ENCODE measurements around the gene FRMPD1. TPM values are rescaled to one million over a fixed set of nuclear protein-coding genes. Genes with fewer than 3 reads are reported as not detected.

Gene FRMPD1
- total RNA-seq, 1 donor = not detected

GRCh38 chr9:37729499-37729898 lies 78.7 kb downstream of the FRMPD1 start:
- TF ChIP-seq CTCF (IDR thresholded peaks at IDR 0.05; ENCODE audit: insufficient read depth, low read length) = no peak
- no peak for DNase-seq (ENCODE audit: low read depth)
- no peak overlapping the region for H3K4me3 ChIP-seq (ENCODE audit: low read depth, low read length)

DNA sequence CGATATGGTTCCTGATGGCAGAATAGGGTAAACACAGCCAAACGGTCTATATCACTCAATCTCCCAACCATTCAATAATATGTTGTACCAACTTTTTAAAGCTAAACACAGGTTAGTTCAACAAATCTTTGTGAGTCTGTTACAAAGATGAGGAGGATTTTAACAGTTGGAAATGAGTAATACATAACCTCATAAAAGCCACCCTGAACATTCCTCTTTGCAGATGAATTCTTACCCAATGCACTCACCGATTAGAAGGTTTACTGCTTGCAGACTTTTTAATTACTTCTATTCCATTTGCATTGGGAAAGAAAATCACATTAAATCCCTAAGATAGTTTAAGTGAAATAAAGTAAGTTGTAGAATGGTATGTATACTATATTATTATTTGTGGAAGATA lies 79.5 kb downstream of the FRMPD1 start:
- no peak for DNase-seq (ENCODE audit: low read depth)
- TF ChIP-seq CTCF (IDR thresholded peaks at IDR 0.05; ENCODE audit: insufficient read depth, low read length) = no peak
- no peak overlapping the region for H3K4me3 ChIP-seq (ENCODE audit: low read depth, low read length)

- H3K4me3 ChIP-seq (ENCODE audit: low read depth, low read length) = no peak overlapping the region
- no peak for TF ChIP-seq CTCF (IDR thresholded peaks at IDR 0.05; ENCODE audit: insufficient read depth, low read length)
- no peak for DNase-seq (ENCODE audit: low read depth)
Observed at GRCh38 chr9:37730839-37731238, 80.1 kb downstream of the FRMPD1 start.

DNA sequence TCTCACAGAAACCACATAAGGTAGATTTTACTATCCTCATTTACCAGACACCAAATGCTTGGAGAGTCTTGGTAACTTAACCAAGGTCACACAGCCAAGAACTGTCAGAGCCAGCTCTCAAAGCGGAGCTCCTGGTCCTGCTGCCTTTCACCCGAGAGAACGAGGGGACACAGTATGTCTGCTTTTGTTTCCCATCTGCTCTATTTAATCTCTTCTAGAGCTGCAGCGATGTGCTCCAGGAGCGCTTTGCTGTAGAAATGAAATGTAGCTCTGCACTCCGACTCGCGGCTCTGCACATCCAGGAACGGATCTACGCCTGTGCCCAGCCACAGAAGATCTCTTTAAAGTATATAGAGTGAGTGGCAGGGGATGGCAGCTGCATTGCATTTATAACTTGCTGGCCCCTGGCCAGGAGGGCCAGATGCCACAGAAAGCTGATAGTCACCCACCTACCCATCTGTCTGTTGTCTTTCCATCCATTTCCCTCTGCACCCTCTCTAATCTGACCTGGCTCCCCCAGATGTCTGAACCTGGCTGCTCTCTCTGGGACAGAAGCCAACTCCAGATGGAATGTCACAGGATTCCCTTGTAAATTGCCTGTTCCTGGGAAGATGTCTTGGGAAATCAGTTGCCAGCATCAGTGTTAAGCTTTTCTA lies 81.5 kb downstream of the FRMPD1 start:
- no peak for TF ChIP-seq CTCF (IDR thresholded peaks at IDR 0.05; ENCODE audit: insufficient read depth, low read length)

GRCh38 chr9:37732952-37733351 lies 82.2 kb downstream of the FRMPD1 start:
- no peak for TF ChIP-seq CTCF (IDR thresholded peaks at IDR 0.05; ENCODE audit: insufficient read depth, low read length)
- no peak overlapping the region for H3K4me3 ChIP-seq (ENCODE audit: low read depth, low read length)
- no peak for DNase-seq (ENCODE audit: low read depth)

More for the DNA sequence above, 81.5 kb downstream of the FRMPD1 start:
- DNase-seq (ENCODE audit: low read depth) = no peak
- H3K4me3 ChIP-seq (ENCODE audit: low read depth, low read length) = no peak overlapping the region

DNA sequence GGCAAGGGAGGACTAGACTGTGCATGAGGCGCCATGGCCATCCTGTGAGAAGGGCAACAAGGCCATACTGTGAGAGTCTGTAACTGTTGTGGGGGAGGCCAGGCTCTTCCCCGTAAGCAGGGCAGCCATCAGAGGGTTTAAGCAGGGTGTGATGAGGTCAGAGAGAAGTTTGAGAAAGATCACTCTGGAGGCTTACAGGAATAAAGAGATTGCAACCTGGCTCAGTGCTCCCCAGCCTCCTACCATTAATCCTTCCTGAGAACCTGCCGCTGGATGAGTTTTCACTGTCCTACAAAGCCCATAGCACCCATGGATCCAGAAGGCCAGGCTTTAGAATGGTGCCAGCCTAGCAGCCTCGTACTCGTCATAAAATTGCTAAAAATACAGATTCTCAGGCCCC lies 88.5 kb downstream of the FRMPD1 start:
- H3K4me3 ChIP-seq (ENCODE audit: low read depth, low read length) = no peak overlapping the region
- TF ChIP-seq CTCF (IDR thresholded peaks at IDR 0.05; ENCODE audit: insufficient read depth, low read length) = no peak
- no peak for DNase-seq (ENCODE audit: low read depth)

GRCh38 chr9:37740128-37740527 lies 89.4 kb downstream of the FRMPD1 start:
- DNase-seq (ENCODE audit: low read depth) = no peak
- no peak overlapping the region for H3K4me3 ChIP-seq (ENCODE audit: low read depth, low read length)
- TF ChIP-seq CTCF (IDR thresholded peaks at IDR 0.05; ENCODE audit: insufficient read depth, low read length) = no peak

All from fibroblast of the aortic adventitia (primary cell).